Hepatic stellate cell (primary cell): ENCODE results near the gene DEK.
"Not testable (repeated sequence)": the region's sequence is repeated elsewhere in the genome, so short reads cannot be mapped to it uniquely, and the experiment has no call there.

Experiments used
- DNase-seq: peaks from one replicate; pipeline ENCODE4 v3.0.0; 2011; ENCODE audit warnings: low spot score

The DEK gene, protein sequence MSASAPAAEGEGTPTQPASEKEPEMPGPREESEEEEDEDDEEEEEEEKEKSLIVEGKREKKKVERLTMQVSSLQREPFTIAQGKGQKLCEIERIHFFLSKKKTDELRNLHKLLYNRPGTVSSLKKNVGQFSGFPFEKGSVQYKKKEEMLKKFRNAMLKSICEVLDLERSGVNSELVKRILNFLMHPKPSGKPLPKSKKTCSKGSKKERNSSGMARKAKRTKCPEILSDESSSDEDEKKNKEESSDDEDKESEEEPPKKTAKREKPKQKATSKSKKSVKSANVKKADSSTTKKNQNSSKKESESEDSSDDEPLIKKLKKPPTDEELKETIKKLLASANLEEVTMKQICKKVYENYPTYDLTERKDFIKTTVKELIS

GRCh38 chr6:18264219-18264922 lies at the start of gene DEK:
DEK (minus strand) TSS chr6:18264530; CDS start chr6:18263987, 543 bp downstream.
- peak; percentile 90 for DNase-seq

- DNase-seq = no peak
Observed at GRCh38 chr6:18312368-18312767, 48.0 kb upstream of the DEK start.

DNA sequence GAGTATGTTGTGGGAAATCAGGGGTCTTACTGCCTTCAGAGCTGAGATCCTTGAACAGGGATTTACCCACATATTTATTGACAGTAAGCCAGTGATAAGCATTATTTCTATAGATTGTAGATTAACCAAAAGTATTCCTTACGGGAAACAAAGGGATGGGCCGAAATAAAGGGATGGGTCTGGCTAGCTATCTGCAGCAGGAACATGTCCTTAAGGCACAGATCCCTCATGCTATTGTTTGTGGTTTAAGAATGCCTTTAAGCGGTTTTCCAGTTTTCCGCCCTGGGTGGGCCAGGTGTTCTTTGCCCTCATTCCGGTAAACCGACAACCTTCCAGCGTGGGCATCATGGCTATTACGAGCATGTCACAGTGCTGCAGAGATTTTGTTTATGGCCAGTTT lies 45.7 kb upstream of the DEK start:
- DNase-seq = not testable (repeated sequence)

DNA sequence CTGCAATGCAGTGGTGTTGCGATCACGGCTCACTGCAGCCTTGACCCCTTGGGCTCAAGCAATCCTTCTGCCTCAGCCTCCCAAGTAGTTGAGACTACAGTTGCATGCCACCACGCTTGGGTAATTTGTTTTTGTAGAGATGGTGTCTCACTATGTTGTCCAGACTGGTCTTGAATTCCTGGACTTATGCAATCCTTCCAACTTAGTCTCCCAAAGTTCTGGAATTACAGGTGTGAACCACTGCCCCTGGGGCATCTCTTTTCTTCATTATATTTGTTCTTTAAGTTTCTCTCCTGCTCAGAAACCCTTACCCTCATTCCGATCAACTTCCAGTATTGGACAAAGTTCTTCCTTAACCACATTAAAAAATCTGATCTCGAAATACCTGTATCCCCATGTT lies 44.7 kb upstream of the DEK start:
- no peak for DNase-seq

DNA sequence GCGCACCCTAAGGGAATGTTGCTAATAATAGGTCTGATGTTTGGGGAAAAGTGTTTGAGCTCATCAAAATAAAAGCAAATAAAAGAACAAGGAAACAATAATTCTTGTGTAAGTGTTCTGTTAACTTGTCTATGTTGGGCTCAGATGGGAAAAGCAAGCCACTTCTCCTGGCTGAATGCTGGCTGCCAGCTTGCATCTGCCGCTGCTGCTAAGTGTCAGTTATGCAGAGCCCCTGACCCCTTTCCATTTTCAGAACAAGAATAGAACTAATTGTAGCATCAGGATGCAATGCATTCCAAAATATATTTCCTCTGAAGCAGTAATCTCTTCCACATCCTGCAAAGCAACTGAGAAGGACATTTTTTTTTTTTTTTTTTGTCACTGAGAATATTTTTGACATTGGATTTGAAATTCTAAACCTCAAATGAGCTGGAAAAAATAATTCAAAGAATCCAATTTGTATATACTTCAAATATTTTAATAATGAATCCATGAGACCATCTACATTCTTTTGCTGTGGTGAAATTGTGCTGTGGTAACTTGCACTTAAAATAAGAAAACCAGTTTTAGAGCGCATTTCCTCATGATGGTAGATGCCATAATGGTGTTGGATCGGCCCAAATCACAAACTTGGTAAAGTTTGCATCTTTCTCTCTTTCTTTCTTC lies 43.9 kb upstream of the DEK start:
- DNase-seq = peak; percentile 58

GRCh38 chr6:18306977-18307376 lies 42.6 kb upstream of the DEK start:
- peak; percentile 35 for DNase-seq

GRCh38 chr6:18302561-18303439 lies 38.5 kb upstream of the DEK start:
- DNase-seq = no peak

- no peak for DNase-seq
Observed at GRCh38 chr6:18293076-18293904, 29.0 kb upstream of the DEK start.

DNA sequence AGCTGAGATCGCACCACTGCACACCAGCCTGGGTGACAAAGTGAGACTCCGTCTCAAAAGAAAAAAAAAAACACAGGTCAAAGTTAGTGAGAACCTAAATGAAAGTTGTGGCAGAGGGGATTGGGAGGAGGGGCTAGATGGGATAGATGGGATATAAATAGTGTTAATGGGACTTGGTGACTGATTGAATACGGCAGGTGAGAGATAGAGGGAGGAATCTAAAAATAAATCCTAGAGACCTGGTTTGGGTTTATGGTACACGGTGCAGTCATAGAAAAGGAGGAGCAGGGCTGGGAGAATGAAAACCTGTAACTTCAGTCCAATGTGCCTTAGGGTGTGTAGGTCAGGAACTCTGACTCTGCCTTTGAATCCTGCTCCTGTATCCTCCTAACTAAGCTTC lies 25.0 kb upstream of the DEK start:
- no peak for DNase-seq

- DNase-seq = no peak
Observed at GRCh38 chr6:18284261-18284660, 19.9 kb upstream of the DEK start.

DNA sequence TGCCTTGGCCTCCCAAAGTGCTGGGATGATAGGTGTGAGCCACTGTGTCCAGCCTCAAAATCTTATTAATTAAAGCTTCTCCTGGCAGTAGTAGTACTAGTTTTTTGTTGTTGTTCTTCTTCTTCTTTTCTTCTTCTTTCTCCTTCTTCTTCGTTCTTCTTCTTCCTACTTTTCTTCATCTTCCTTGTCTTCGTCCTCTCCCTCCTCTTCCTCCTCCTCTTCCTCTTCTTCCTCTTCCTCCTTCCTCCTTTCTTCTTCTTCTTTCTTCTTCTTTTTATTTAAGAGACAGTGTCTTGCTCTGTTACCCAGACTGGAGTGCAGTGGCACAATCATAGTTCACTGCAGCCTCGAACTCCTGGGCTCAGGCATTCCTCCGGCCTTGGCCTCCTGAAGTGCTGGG lies 17.2 kb upstream of the DEK start:
- no peak for DNase-seq

DNA sequence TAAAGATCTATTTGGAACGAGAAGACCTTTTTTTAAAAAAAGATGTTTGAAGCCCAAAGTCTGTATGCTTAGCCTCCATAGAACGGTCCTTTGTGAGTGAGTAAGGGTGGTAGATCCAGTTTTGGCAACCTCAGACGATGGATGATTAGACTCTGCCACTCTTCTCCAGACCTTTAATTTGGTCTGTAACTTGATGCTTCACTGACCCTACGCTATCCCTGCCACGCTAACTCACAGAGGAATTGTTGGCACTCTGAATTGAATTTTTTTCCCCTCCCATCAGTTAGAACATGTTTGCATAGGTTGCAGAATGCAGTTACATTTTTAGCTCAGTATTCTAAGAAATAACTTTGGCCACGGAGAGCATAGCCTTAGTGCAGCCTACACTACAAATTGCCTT lies 15.8 kb upstream of the DEK start:
- DNase-seq = no peak

DNA sequence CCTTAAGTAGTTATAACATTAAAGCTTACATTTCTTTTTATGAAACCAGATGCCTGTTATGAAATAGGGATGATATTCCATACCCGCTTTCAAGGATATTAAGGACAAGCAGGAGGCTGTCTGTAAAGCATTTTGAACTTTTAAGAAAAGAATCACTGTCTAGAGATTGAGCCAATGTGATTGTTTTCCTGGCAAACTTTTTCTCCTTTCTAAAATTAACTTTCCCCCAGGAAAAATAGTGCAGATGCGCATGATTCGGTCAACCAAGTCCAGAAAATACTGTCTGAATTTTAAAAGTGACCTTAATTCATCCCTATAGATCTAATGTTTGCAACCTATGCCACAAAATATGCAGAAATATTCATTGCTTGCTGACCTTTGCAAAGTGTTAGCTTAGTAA lies 15.1 kb upstream of the DEK start:
- DNase-seq = no peak

DNA sequence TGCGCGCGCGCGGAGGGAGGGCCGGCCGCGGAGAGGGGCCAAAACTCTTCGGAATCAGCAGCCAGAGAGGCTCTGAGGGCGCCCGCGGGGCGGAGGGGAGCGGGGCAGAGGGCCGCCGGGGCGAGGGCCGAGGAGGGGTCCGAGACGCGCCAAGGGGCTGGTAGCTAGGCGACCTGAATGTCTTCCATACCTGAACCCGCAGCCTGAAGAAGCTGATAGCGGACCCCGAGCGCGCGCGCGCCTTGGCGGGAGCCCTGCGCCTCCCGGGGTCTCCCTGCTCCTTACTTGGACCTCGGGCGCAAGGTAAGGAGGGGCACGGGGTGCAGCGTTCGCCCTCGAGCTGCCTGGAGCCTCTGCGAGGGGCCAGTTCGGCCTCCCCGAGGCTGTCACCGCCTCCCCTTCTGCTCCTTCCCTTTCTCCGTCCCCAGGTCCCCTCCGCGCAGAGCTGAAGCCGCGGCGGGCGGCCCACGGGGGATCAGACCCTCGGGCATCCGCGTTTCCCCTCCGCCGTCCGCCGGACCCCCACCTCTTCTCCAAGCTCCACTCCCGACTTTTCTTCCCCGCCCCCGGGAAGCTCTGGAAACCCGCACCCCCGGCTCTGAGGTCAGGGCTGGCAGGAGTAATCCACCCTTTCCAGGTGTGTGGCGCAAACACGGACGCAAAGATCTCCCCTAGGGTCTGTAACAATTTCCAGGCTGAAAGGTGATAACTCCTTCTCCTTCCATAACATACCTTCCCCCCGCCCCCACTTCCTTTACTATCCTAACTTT lies 13.1 kb upstream of the DEK start:
- no peak for DNase-seq

GRCh38 chr6:18276610-18277236 lies 12.4 kb upstream of the DEK start:
- no peak for DNase-seq

- DNase-seq = no peak
Observed at GRCh38 chr6:18270216-18270615, 5.9 kb upstream of the DEK start.

GRCh38 chr6:18269717-18270116 lies 5.4 kb upstream of the DEK start:
- DNase-seq = no peak

- DNase-seq = peak; percentile 41
Observed at GRCh38 chr6:18269253-18269652, 4.9 kb upstream of the DEK start.

DNA sequence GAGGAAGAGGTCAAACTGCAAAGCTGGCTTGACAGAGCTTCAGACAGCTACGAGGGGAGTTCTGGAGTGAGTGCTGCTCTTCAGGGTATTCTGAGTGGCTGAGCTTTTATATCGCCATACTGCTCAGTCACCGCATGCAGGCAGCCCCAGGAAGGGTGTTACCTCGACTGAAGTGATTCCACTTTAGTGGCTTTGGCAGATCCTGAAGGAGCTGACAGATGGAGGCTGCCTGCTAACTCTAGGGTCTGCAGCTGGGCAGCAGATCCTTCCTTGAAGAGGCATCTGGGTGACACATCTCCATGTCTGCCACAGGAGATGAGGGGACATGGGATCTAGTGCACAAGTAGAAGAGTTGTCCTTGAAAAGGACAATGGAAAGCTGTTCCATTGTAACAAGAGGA lies 3.7 kb upstream of the DEK start:
- no peak for DNase-seq

DNA sequence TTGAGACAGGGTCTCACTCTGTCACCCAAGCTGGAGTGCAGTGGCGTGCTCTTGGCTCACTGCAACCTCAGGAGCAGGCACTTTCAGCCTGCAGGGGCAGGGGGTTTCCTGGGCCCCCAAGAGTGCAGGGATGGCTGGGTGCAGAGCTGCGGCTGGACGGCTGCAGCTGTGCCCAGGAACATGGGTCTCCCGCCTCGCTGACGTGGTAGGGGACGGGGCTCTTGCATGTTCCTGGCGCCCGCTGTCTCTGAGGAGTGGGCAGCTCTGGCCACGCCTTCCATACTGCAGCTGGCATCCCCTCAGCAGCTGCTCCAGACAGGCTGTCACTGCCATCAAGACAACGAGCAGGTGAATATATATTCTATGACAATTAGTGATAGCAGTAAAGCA lies 2.2 kb upstream of the DEK start:
- no peak for DNase-seq
